ENCODE results near the gene USP10. TPM values are rescaled to one million over a fixed set of nuclear protein-coding genes. Genes with fewer than 3 reads are reported as not detected.
A peak's percentile ranks its signal among the peaks of the same experiment; 100 is the strongest.

Gene USP10
- total RNA-seq, 1 experiment from 2014 or later = 132 TPM

DNA sequence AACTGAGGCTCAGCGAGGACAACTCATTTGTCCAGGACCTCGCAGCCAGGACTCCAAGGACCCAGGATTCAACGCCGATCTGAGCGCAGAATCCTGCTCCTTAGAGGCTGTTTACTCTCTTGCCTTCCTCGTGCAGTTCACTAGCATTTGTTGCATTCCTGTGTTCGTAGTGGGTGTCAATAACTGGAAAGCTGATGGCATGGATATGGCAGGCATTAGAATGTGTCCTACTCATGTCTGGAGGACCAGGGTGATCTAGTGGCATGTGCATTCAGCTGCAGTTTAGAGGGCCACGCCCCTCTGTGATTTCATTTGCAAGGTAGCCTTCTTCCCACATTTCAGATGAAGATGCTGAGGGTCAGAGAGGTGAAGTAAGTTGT is 120.5 kb downstream of the USP10 start:
- H3K4me3 ChIP-seq (ENCODE audit: insufficient read depth, low read depth, low read length) = peak overlapping the region; percentile 50
- H3K36me3 ChIP-seq (replicated peaks; ENCODE audit: control insufficient read depth, insufficient read depth, low read length) = no peaks in the 10 kb centered on the region
- DNase-seq = no peak
- peaks cover 30% of the 10 kb centered on the region for H3K27me3 ChIP-seq (ENCODE audit: control insufficient read depth, insufficient read depth, low read length)

GRCh38 chr16:84820771-84821170 is 121.0 kb downstream of the USP10 start:
- no peaks in the 10 kb centered on the region for H3K36me3 ChIP-seq (replicated peaks; ENCODE audit: control insufficient read depth, insufficient read depth, low read length)
- DNase-seq = no peak
- H3K4me3 ChIP-seq (ENCODE audit: insufficient read depth, low read depth, low read length) = no peak overlapping the region
- peaks cover 30% of the 10 kb centered on the region for H3K27me3 ChIP-seq (ENCODE audit: control insufficient read depth, insufficient read depth, low read length)

DNA sequence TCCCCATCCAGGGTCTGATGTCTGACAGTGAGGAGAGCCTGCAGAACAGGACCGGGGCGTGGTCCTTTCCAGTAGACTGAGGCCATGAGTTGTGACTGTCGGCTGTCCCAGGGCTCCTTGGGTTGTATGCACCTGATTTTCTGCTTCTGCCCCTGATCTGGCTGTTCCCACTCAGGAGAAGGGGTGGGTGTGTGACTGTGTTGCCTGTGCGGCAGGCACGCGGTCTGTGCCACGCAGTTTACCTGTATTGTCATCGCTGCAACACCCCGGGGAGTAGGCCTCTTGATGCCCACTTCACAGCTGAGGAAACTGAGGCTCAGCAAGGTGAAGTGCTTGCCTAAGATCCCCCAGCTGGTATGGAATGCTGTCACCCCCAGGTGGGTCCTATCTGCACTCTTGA is 121.4 kb downstream of the USP10 start:
- H3K4me3 ChIP-seq (ENCODE audit: insufficient read depth, low read depth, low read length) = no peak overlapping the region
- no peak for DNase-seq
- no peaks in the 10 kb centered on the region for H3K36me3 ChIP-seq (replicated peaks; ENCODE audit: control insufficient read depth, insufficient read depth, low read length)
- peaks cover 30% of the 10 kb centered on the region for H3K27me3 ChIP-seq (ENCODE audit: control insufficient read depth, insufficient read depth, low read length)

DNA sequence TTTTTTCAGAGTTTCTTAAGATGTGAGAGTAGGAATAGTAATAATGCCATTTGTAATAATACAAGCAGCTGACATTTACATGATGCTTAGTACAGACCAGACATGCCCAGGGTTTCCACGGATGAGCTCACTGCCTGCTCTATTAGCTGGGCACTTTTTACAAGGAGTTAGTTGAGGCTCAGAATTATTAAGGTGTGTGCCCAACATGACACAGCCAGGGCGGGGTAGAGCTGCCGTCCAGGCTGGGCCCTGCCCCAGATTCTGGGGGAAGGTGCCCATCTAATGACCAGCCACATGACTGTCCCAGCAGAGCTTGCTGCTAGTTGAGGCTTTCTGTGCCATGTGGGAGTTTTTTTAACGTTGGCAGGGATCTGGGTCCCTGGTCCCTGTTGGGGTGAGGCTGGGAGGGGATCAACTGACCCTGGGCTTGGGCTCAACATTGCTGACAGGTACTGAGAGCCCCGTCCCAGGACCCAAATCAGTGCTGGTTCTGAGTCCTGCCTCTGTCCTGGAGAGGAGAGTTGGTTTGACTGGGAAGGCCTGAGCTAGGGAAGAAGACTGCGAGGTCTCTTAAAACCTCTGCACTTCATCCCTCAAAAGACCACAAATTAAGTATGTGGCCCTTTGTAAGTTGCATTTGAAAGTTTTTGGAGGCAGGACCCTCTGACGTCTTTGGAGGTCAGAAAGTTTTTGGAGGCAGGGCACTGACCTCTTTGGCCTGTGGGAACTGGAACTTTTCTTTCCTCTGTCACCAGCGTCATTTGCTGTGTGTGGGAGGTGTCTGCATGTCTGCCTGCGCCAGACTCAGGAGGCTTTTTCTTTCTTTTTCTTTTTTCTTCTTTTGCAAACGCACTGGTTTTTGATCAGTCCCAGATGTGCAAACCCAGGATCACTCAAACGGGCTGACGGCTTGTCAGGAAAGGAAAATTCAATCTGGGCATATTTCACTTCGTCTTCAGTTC is 122.2 kb downstream of the USP10 start:
- Histone ChIP-seq H3K27me3 (ENCODE audit: control insufficient read depth, insufficient read depth, low read length) (peaks cover 30% of the 10 kb centered on the region), H3K4me3 (ENCODE audit: insufficient read depth, low read depth, low read length) (no peak overlapping the region), H3K36me3 (replicated peaks; ENCODE audit: control insufficient read depth, insufficient read depth, low read length) (no peaks in the 10 kb centered on the region)
- DNase-seq = no peak

DNA sequence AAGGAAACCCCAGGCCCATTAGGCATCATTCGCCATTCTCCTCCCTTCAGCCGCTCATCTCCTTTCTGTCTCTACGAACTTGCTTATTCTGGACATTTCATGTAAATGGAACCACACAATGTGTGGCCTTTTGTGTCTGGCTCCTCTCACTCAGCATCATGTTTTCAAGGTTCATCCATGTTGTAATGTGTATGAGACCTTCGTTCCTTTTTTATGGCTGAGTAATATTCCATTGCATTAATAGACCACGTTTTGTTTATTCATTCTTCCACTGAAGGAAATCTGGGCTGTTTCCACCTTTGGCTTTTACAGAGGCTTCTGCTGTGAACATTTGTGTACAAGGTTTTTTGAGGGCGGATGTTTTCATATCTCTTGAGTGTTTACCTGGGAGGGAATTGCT is 123.2 kb downstream of the USP10 start:
- Histone ChIP-seq H3K4me3 (ENCODE audit: insufficient read depth, low read depth, low read length) (no peak overlapping the region), H3K36me3 (replicated peaks; ENCODE audit: control insufficient read depth, insufficient read depth, low read length) (no peaks in the 10 kb centered on the region), H3K27me3 (ENCODE audit: control insufficient read depth, insufficient read depth, low read length) (peaks cover 30% of the 10 kb centered on the region)
- DNase-seq = no peak

DNA sequence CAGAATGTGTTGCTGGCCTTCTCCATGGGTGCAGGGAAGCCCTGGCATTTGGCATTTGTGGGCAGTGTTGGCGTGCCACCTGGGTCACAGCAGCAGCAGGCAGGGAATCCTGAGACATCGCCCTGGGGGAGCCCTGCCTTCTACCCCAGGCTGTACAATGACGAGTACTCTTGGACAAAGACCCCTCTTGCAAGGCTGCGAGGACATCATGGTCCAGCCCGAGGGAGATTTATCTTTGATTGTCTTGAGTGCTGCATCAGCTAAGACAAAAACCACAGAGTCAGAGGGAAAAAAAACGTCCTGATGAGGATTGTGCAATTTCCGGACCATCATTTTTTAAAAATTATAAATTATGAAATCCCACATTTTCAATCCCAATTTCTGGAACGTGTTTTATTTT is 123.7 kb downstream of the USP10 start:
- H3K36me3 ChIP-seq (replicated peaks; ENCODE audit: control insufficient read depth, insufficient read depth, low read length) = no peaks in the 10 kb centered on the region
- no peak overlapping the region for H3K4me3 ChIP-seq (ENCODE audit: insufficient read depth, low read depth, low read length)
- H3K27me3 ChIP-seq (ENCODE audit: control insufficient read depth, insufficient read depth, low read length) = peaks cover 30% of the 10 kb centered on the region
- DNase-seq = no peak

GRCh38 chr16:84823926-84824325 is 124.1 kb downstream of the USP10 start:
- Histone ChIP-seq H3K27me3 (ENCODE audit: control insufficient read depth, insufficient read depth, low read length) (peaks cover 26% of the 10 kb centered on the region), H3K4me3 (ENCODE audit: insufficient read depth, low read depth, low read length) (no peak overlapping the region), H3K36me3 (replicated peaks; ENCODE audit: control insufficient read depth, insufficient read depth, low read length) (no peaks in the 10 kb centered on the region)
- no peak for DNase-seq

DNA sequence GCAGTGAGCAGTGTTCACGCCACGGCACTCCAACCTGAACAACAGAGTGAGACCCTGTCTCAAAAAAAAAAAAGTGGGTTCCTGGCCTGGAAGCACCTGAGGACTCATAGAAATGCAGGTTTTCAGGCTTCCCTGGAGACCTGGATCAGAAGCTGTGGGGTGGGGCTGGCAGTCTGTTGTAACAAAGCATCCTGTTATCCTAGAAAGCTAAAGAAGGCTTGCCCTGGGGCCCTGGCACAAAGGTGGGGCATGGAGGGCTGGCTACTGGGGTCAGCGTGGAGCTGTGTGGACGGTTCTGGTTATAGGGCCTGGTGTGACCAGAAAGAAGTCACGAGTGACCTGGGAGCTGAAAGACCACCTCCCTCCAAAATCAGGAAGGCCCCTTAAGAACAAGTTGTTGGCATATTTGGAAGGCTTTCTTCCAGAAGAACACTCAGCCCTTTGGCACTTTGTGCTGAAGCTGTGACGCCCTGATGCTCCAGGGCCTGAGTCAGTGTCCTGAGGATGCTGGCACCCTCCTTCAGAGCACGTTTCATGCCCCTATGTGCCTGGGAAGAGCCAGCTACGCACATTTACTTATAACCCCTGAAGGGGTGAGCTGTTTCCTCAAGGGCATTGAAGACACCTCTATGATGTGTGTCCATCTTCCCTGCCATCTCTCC is 126.2 kb downstream of the USP10 start:
- no peak for DNase-seq
- no peaks in the 10 kb centered on the region for H3K36me3 ChIP-seq (replicated peaks; ENCODE audit: control insufficient read depth, insufficient read depth, low read length)
- peaks cover 7% of the 10 kb centered on the region for H3K27me3 ChIP-seq (ENCODE audit: control insufficient read depth, insufficient read depth, low read length)
- no peak overlapping the region for H3K4me3 ChIP-seq (ENCODE audit: insufficient read depth, low read depth, low read length)

DNA sequence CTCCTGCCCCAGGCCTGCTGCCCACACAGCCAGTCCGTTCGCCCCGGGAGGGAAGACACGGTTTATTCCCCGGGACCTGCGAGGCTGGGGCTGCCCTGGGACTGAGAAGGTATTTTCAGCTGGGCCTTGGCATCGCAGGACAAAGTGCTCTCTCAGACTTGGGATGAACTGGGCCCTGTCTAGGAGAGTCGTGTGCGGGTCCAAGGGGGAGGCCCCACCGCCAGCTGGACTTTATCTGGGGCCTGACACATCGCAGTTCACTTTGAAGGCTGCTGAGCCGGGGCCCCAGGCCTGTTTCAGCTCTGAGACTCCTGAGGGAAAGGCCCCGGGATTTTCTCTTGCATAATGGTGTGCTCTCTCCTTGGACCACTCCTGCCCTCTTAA is 126.8 kb downstream of the USP10 start:
- no peak overlapping the region for H3K4me3 ChIP-seq (ENCODE audit: insufficient read depth, low read depth, low read length)
- no peak for DNase-seq
- H3K27me3 ChIP-seq (ENCODE audit: control insufficient read depth, insufficient read depth, low read length) = peaks cover 2% of the 10 kb centered on the region; the same call in 1 of the 2 replicates
- no peaks in the 10 kb centered on the region for H3K36me3 ChIP-seq (replicated peaks; ENCODE audit: control insufficient read depth, insufficient read depth, low read length)

DNA sequence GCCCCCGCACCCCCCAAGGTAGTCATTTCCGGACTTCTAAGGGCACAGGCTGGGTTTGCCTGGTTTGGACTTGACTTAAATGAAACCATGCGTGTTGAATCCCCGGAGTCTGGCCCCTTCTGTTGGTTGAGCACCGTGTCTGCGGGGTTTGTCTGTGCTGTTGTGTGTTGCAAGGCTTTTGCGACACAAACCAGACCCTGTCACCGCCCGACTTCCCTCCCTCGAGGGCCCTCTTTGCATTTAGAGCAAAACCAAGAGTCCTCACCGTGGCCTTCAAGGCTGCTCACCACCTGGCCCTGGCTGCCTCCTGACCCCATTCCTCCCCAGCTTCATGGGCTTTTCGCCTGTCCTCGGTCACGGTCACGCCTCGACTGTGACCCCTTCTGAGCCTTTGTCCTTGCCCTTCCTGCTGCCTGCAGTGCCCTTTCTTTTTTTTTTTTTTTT is 127.4 kb downstream of the USP10 start:
- no peaks in the 10 kb centered on the region for H3K27me3 ChIP-seq (ENCODE audit: control insufficient read depth, insufficient read depth, low read length)
- H3K36me3 ChIP-seq (replicated peaks; ENCODE audit: control insufficient read depth, insufficient read depth, low read length) = no peaks in the 10 kb centered on the region
- DNase-seq = no peak
- no peak overlapping the region for H3K4me3 ChIP-seq (ENCODE audit: insufficient read depth, low read depth, low read length)

DNA sequence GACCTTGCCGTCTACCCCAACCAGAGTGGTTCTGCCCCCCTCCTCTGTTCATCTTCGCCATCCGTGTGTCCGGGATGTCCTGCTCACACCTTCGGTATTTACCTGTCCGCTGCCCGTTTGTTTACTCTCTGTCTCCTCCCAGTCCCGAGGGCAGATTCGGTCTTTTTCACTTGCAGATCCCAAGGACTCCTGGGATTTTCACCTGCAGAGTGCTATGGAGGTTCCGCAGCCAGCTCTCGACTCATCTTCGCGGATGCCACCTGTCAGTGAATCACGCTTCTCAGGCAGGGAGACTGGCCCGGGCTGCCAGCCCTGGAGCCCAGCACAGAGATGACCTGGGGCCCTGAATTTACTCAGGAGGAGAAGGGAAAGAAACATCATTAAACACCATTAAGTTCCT is 128.1 kb downstream of the USP10 start:
- Histone ChIP-seq H3K4me3 (ENCODE audit: insufficient read depth, low read depth, low read length) (no peak overlapping the region), H3K27me3 (ENCODE audit: control insufficient read depth, insufficient read depth, low read length) (no peaks in the 10 kb centered on the region), H3K36me3 (replicated peaks; ENCODE audit: control insufficient read depth, insufficient read depth, low read length) (no peaks in the 10 kb centered on the region)
- DNase-seq = no peak

DNA sequence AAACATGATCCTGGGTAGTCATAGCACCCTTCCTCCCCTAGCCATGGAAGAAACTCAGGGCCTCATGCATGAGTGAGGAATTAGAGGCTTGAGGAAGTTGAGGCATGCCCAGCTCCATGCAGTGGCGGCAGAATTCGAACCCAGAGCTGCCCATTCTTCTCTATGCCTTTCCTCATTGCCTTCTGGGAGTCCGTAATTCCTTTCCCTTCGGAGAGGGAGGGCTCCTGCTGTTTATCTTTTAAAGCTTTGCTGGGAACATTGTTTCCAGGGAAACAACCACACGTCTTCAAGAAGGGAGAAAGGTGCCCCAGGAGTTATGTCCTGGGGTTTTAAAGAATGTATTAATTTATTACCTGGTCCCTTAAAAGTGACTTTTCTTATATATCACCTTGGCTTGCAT is 128.5 kb downstream of the USP10 start:
- Histone ChIP-seq H3K4me3 (ENCODE audit: insufficient read depth, low read depth, low read length) (no peak overlapping the region), H3K36me3 (replicated peaks; ENCODE audit: control insufficient read depth, insufficient read depth, low read length) (no peaks in the 10 kb centered on the region), H3K27me3 (ENCODE audit: control insufficient read depth, insufficient read depth, low read length) (no peaks in the 10 kb centered on the region)
- no peak for DNase-seq

Measured in H7 (cell line).